HL-60 (cell line): ENCODE measurements around the gene SOCS3.

Experiments used
- DNase-seq, 2 experiments: peaks; one replicate each; pipeline ENCODE4 v3.0.0-alpha.2; 2010 to 2020; ENCODE audit warnings: low read depth in 1 of 2, low spot score in 1 of 2
- H3K27ac ChIP-seq: fragments of 250-450 bp; sonication (Bioruptor Pico); replicated peaks from 2 replicates; pipeline ENCODE4 v1.5.1; 2020; ENCODE audit warnings: mild to moderate bottlenecking, moderate library complexity
- H3K27me3 ChIP-seq: fragments of 250-450 bp; sonication (Bioruptor Pico); 2 replicates; pipeline ENCODE4 v1.5.1; 2021; ENCODE audit warnings: mild to moderate bottlenecking, moderate library complexity; ENCODE audit not compliant: insufficient read depth, poor library complexity, severe bottlenecking
- H3K4me3 ChIP-seq: replicated peaks from 2 replicates; pipeline ENCODE4 v1.5.1; 2011; ENCODE audit warnings: mild to moderate bottlenecking, control low read depth, low read length; ENCODE audit not compliant: insufficient read depth
- CTCF ChIP-seq: IDR thresholded peaks from one replicate; pipeline ENCODE4 v1.5.1; 2011; ENCODE audit warnings: low read length, control low read depth, inconsistent platforms; ENCODE audit not compliant: insufficient read depth
- GABPA ChIP-seq: IDR thresholded peaks from 2 replicates; pipeline ENCODE4 v1.6.1; 2012; ENCODE audit warnings: low read depth
- POLR2AphosphoS5 ChIP-seq: IDR thresholded peaks from 2 replicates; pipeline ENCODE4 v1.6.1; 2012; ENCODE audit warnings: low read depth
- SPI1 ChIP-seq: IDR thresholded peaks from 2 replicates; pipeline ENCODE4 v1.6.1; 2012; ENCODE audit warnings: low read depth, mild to moderate bottlenecking, borderline replicate concordance
- TF ChIP-seq, protein P1 (sequence below): IDR thresholded peaks from 2 replicates; pipeline ENCODE4 v1.6.1; 2012; ENCODE audit warnings: low read depth; ENCODE audit not compliant: insufficient replicate concordance

Gene SOCS3

GRCh38 chr17:78344666-78345065 lies 15.2 kb downstream of the SOCS3 start:
- Histone ChIP-seq H3K27ac (no peak overlapping the region), H3K27me3 (peaks cover 10% of the 10 kb centered on the region), H3K4me3 (no peak overlapping the region)
- TF ChIP-seq CTCF (no peak), GABPA (no peak), SPI1 (no peak), POLR2AphosphoS5 (no peak)
- TF ChIP-seq, protein P1, sequence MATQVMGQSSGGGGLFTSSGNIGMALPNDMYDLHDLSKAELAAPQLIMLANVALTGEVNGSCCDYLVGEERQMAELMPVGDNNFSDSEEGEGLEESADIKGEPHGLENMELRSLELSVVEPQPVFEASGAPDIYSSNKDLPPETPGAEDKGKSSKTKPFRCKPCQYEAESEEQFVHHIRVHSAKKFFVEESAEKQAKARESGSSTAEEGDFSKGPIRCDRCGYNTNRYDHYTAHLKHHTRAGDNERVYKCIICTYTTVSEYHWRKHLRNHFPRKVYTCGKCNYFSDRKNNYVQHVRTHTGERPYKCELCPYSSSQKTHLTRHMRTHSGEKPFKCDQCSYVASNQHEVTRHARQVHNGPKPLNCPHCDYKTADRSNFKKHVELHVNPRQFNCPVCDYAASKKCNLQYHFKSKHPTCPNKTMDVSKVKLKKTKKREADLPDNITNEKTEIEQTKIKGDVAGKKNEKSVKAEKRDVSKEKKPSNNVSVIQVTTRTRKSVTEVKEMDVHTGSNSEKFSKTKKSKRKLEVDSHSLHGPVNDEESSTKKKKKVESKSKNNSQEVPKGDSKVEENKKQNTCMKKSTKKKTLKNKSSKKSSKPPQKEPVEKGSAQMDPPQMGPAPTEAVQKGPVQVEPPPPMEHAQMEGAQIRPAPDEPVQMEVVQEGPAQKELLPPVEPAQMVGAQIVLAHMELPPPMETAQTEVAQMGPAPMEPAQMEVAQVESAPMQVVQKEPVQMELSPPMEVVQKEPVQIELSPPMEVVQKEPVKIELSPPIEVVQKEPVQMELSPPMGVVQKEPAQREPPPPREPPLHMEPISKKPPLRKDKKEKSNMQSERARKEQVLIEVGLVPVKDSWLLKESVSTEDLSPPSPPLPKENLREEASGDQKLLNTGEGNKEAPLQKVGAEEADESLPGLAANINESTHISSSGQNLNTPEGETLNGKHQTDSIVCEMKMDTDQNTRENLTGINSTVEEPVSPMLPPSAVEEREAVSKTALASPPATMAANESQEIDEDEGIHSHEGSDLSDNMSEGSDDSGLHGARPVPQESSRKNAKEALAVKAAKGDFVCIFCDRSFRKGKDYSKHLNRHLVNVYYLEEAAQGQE, result no peak
- DNase-seq, result no peak

DNA sequence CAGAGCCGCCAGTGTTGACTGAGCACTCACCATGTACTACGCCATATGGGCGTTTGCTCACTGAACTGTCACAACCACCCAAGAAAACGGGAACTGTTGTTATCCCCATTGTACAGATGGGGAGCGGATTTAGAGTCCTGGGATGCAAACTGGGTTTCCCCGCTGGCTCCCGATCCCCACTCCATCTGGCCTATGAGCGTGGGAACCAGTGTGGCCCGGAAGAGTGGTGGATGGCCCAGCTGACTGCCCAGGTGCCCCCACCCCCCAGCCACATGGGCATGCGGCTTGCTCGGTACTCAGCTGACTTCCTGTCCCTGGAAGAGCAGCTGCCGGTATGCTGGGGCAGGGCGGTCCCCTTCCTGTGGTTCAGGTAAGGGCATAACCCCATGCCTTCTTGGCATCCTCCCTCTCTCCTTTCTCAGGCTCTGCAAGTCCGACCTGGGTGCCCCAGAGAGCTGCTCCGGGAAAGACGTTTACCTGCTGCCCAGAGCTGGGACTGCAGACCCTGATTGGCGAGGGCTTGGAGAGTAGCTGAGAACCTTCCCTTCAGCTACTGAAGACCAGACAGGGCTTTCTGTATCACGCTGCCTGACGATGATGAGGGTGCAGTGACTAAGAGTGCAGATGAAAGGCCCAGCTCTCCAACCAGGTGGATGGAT lies 16.2 kb downstream of the SOCS3 start:
- peak; percentile 39 to 69 for DNase-seq
- TF ChIP-seq, protein P1, result no peak
- TF ChIP-seq CTCF (no peak), SPI1 (peak; percentile 77; the same call in 1 of the 2 replicates), POLR2AphosphoS5 (peak; percentile 76)
- no peak overlapping the region; the same call in 1 of the 2 replicates for H3K27ac ChIP-seq
- H3K27me3 ChIP-seq, result peaks cover 10% of the 10 kb centered on the region
- no peak overlapping the region for H3K4me3 ChIP-seq

DNA sequence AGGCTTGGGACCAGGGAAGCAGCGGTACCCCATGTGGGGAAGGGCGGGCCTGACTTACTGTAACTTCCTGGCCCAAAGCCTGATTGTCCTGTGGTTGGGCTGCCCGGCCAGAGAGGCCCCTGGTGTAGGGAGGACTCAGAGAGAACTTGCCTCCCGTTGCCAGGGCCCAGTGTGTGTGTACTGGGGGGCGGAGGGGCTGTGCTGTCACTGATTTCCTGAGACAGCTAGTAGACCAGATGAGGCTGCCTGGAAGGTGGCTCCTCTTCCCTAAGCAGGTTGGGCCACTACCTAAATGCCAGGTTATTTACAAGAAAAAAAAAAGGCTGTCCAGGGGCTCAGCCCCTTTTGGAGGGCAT lies 16.7 kb downstream of the SOCS3 start:
- no peak overlapping the region; the same call in 1 of the 2 replicates for H3K27ac ChIP-seq
- no peak overlapping the region for H3K4me3 ChIP-seq
- peak in 1 of 2 experiments; percentile 33 for DNase-seq
- H3K27me3 ChIP-seq, result peaks cover 10% of the 10 kb centered on the region
- TF ChIP-seq CTCF, result no peak
- TF ChIP-seq, protein P1, result no peak
